Loucy (cell line): ENCODE measurements around the gene CDC42BPB.

ENCODE experiments used
- H2AFZ ChIP-seq: fragments of 200-600 bp; sonication (generic); 2 replicates; pipeline ENCODE4 v1.6.0; 2016; ENCODE audit warnings: antibody characterized with exemption, mild to moderate bottlenecking, low read length, moderate library complexity
- H3F3A ChIP-seq: fragments of 200-600 bp; 2 replicates; pipeline ENCODE4 v1.6.0; 2016; ENCODE audit warnings: antibody characterized with exemption, low read depth, mild to moderate bottlenecking
- H3K27me3 ChIP-seq: fragments of 200-600 bp; sonication (generic); 2 replicates; pipeline ENCODE4 v1.6.1; 2014; ENCODE audit warnings: low read length, mild to moderate bottlenecking; ENCODE audit not compliant: insufficient read depth, poor library complexity, severe bottlenecking
- H3K36me3 ChIP-seq: fragments of 200-600 bp; sonication (generic); 2 replicates; pipeline ENCODE4 v1.6.1; 2016; ENCODE audit warnings: low read length; ENCODE audit not compliant: insufficient read depth
- H3K4me1 ChIP-seq: fragments of 200-600 bp; sonication (generic); 2 replicates; pipeline ENCODE4 v1.5.1; 2014; ENCODE audit warnings: low read length, mild to moderate bottlenecking; ENCODE audit not compliant: insufficient read depth, poor library complexity, severe bottlenecking
- H3K4me2 ChIP-seq: fragments of 200-600 bp; sonication (generic); 2 replicates; pipeline ENCODE4 v1.6.0; 2014; ENCODE audit warnings: antibody characterized with exemption, low read length, low read depth, mild to moderate bottlenecking; ENCODE audit not compliant: poor library complexity, severe bottlenecking
- H3K4me3 ChIP-seq: fragments of 200-600 bp; sonication (generic); 2 replicates; pipeline ENCODE4 v1.5.1; 2014; ENCODE audit warnings: low read length, mild to moderate bottlenecking, mixed read lengths; ENCODE audit not compliant: poor library complexity, severe bottlenecking
- H3K79me2 ChIP-seq: fragments of 200-600 bp; sonication (generic); 2 replicates; pipeline ENCODE4 v1.6.1; 2014; ENCODE audit warnings: low read length; ENCODE audit not compliant: insufficient read depth
- H3K9ac ChIP-seq: fragments of 200-600 bp; sonication (generic); 2 replicates; pipeline ENCODE4 v1.6.0; 2014; ENCODE audit warnings: mild to moderate bottlenecking, low read depth, low read length, moderate library complexity; ENCODE audit not compliant: poor library complexity, severe bottlenecking
- H3K9me2 ChIP-seq: fragments of 200-600 bp; sonication (generic); replicated peaks from 2 replicates; pipeline ENCODE4 v1.6.1; 2016; ENCODE audit warnings: low read depth, low read length, mixed read lengths
- H3K9me3 ChIP-seq: fragments of 200-600 bp; sonication (generic); 2 replicates; pipeline ENCODE4 v1.6.1; 2014; ENCODE audit warnings: mild to moderate bottlenecking, antibody characterized with exemption, low read length, low read depth; ENCODE audit not compliant: insufficient read depth
- H4K20me1 ChIP-seq: fragments of 200-600 bp; sonication (generic); 2 replicates; pipeline ENCODE4 v1.6.0; 2014; ENCODE audit warnings: antibody characterized with exemption, low read length, mild to moderate bottlenecking; ENCODE audit not compliant: insufficient read depth, poor library complexity, severe bottlenecking
- EZH2phosphoT487 ChIP-seq: fragments of 200-600 bp; IDR thresholded peaks from 2 replicates; pipeline ENCODE4 v1.6.1; 2018; ENCODE audit warnings: antibody characterized with exemption, mild to moderate bottlenecking, moderate library complexity, borderline replicate concordance
- TF ChIP-seq, protein P1 (sequence below): fragments of 200-600 bp; sonication (generic); conservative IDR thresholded peaks from 2 replicates; pipeline ENCODE4 v1.5.1; 2014; ENCODE audit warnings: mild to moderate bottlenecking, antibody characterized with exemption, low read length

Gene CDC42BPB

DNA sequence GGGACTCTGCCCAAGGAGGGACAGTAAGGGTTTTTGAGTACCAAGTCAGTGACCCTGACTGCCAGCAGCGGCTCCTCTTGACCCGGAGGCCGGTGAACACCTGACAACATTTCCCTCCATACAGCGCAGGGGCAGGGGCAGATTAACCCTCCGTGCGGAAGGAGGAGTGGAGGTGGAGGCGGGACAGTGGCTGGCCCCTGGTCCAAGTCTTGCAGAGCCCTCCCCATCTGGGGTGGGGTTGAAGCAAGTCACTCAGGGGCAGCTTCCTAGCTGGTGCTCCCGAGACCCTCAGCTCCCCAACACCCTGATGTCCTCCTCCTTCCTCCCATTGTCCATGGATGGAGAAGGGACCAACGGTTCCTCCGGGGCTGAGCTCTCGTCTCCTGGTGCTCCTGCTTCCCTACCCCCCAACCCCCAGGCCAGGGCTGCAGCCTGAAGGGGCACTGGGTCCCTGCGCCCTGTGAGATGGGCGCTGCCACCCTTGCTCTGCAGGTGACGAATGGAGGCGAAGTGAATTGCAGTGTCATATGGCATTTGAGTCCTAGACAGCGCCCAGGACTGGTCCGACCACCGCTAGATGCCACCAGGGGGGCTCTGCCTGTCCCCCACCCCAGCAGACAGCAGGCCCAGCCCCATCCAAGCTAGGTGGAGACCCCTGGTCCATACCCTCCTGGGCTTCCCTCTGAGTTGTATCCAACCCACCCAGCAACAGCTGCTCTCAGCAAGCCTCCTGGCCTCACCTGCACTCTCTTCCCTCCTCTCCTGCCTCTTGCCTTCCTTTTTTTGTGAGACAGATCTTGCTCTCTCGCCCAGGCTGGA, 141.8 kb downstream of the CDC42BPB start:
- Histone ChIP-seq H3K4me1 (peaks cover 19% of the 10 kb centered on the region), H3K9me2 (no peaks in the 10 kb centered on the region), H3K79me2 (no peaks in the 10 kb centered on the region), H4K20me1 (no peaks in the 10 kb centered on the region), H3K4me2 (no peak overlapping the region), H3K36me3 (no peaks in the 10 kb centered on the region), H3K4me3 (no peak overlapping the region), H3K27me3 (no peaks in the 10 kb centered on the region), H3K9me3 (no peaks in the 10 kb centered on the region), H2AFZ (no peak overlapping the region), H3K9ac (no peak overlapping the region), H3F3A (no peaks in the 10 kb centered on the region)
- TF ChIP-seq, protein P1, sequence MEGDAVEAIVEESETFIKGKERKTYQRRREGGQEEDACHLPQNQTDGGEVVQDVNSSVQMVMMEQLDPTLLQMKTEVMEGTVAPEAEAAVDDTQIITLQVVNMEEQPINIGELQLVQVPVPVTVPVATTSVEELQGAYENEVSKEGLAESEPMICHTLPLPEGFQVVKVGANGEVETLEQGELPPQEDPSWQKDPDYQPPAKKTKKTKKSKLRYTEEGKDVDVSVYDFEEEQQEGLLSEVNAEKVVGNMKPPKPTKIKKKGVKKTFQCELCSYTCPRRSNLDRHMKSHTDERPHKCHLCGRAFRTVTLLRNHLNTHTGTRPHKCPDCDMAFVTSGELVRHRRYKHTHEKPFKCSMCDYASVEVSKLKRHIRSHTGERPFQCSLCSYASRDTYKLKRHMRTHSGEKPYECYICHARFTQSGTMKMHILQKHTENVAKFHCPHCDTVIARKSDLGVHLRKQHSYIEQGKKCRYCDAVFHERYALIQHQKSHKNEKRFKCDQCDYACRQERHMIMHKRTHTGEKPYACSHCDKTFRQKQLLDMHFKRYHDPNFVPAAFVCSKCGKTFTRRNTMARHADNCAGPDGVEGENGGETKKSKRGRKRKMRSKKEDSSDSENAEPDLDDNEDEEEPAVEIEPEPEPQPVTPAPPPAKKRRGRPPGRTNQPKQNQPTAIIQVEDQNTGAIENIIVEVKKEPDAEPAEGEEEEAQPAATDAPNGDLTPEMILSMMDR = no peak
- no peak for TF ChIP-seq EZH2phosphoT487

DNA sequence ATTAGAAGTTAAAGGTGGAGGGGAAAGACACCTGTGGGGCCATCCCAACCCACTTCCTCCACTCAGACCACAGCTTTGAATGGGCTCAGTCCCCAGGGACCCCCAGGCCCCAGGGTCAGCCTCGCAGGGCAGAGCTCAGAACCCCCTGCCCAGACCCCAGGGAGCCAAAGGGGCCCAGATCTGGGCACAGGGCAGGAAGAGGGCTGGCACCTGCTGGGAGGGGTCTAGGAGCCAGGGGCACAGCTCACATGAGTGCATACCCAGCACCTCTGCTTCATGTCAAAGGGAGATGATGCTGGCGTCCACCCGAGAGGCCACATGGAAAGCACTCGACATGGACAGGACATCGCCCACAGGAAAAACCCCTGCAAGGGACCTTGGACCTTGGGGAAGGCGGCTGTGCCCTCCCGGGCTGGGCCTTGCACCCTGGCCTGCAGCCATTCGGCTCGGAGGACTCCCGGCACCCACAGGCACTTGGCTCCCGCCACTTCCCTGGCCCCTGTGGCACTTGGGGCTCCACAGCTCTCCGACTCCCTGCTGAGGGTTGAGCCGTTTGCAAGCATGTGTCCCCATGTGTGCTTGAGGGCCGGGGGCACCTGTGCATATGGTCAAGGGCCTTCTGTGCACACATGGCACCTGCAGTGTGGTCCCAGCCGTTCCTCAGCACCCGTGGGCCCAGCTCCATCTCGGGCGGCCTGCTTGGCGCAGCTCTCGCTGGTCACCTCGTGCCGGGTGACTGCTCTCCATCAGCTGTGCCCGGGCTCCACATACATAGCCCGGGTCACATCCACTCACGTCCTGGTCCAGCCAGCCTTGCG, 142.7 kb downstream of the CDC42BPB start:
- H3K9me2 ChIP-seq = no peaks in the 10 kb centered on the region
- no peaks in the 10 kb centered on the region for H3K9me3 ChIP-seq
- no peak overlapping the region for H3K9ac ChIP-seq
- no peak overlapping the region for H3K4me2 ChIP-seq
- H3K4me1 ChIP-seq = peaks cover 19% of the 10 kb centered on the region
- no peaks in the 10 kb centered on the region for H4K20me1 ChIP-seq
- no peaks in the 10 kb centered on the region for H3K27me3 ChIP-seq
- H3K79me2 ChIP-seq = no peaks in the 10 kb centered on the region
- TF ChIP-seq, protein P1 = no peak
- TF ChIP-seq EZH2phosphoT487 = no peak
- no peaks in the 10 kb centered on the region for H3K36me3 ChIP-seq
- no peak overlapping the region for H2AFZ ChIP-seq
- H3K4me3 ChIP-seq = no peak overlapping the region
- no peaks in the 10 kb centered on the region for H3F3A ChIP-seq

- Histone ChIP-seq H3K9me2 (no peaks in the 10 kb centered on the region), H3K4me1 (peaks cover 19% of the 10 kb centered on the region), H4K20me1 (no peaks in the 10 kb centered on the region), H3K9ac (no peak overlapping the region), H3K4me3 (no peak overlapping the region), H3K79me2 (no peaks in the 10 kb centered on the region), H3K27me3 (no peaks in the 10 kb centered on the region), H3K36me3 (no peaks in the 10 kb centered on the region), H3F3A (no peaks in the 10 kb centered on the region), H2AFZ (no peak overlapping the region), H3K9me3 (no peaks in the 10 kb centered on the region), H3K4me2 (no peak overlapping the region)
- TF ChIP-seq, protein P1 = no peak
- TF ChIP-seq EZH2phosphoT487 = no peak
These were observed 143.8 kb downstream of the CDC42BPB start for GRCh38 chr14:102913341-102914211.
